GM12892 (cell line): ENCODE results near the gene SSR4.

Source experiments
- POLR2A ChIP-seq: IDR thresholded peaks from 2 replicates; pipeline ENCODE4 v1.6.1; 2011; ENCODE audit warnings: low read depth, low read length, control low read depth
- POLR2AphosphoS5 ChIP-seq: IDR thresholded peaks from 2 replicates; pipeline ENCODE4 v1.6.1; 2011; ENCODE audit warnings: low read depth, low read length, control low read depth
- TAF1 ChIP-seq: IDR thresholded peaks from 2 replicates; pipeline ENCODE4 v1.6.1; 2011; ENCODE audit warnings: low read depth, mild to moderate bottlenecking, control low read depth, low read length, borderline replicate concordance

DNA sequence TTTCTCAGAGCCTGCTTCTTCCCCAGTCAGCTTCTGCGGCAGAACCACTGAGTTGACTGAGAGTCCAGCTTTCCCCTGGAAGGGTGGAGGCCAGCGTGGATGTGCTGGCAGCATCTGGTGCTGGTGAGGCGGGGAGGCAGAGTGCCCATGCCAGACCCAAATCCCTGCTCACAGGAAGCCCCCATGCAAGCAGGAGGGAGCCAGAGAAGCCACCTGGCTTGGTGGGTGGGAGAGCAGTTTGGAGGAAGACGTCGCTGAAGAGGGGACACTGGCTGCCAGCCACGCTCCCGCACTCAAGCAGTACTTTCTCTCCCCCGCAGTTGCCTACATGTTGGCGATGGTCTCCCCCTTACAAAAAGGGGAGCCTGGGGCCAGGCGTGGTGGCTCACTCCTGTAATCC lies 29.9 kb downstream of the SSR4 start:
- TF ChIP-seq TAF1 (no peak), POLR2A (no peak), POLR2AphosphoS5 (no peak)
